Ascending aorta (tissue), 2 donors: Measurements from ENCODE around the gene THEM5. TPM values are rescaled to one million over a fixed set of nuclear protein-coding genes. Genes with fewer than 3 reads are reported as not detected.

Source experiments
- DNase-seq, 2 donors: peaks; one replicate each; pipeline ENCODE4 v3.0.0-alpha.2; 2019; ENCODE audit warnings: low spot score in 2 of 2
- H3K27ac ChIP-seq, 2 donors: fragments of 200-600 bp; sonication (generic); one replicate each; pipeline ENCODE4 v1.5.1; 2016 to 2017; ENCODE audit warnings: mild to moderate bottlenecking in 1 of 2
- H3K27me3 ChIP-seq: fragments of 200-600 bp; sonication (generic); one replicate; pipeline ENCODE4 v1.5.1; 2017
- H3K36me3 ChIP-seq, 2 donors: fragments of 200-600 bp; sonication (generic); one replicate each; pipeline ENCODE4 v1.5.1; 2016
- H3K4me1 ChIP-seq, 2 donors: fragments of 200-600 bp; sonication (generic); one replicate each; pipeline ENCODE4 v1.5.1; 2016 to 2017; ENCODE audit warnings: mild to moderate bottlenecking in 1 of 2
- H3K4me3 ChIP-seq, 2 donors: fragments of 200-600 bp; sonication (generic); one replicate each; pipeline ENCODE4 v1.5.1; 2016 to 2017; ENCODE audit warnings: mild to moderate bottlenecking in 1 of 2
- H3K9me3 ChIP-seq, 2 donors: fragments of 200-600 bp; sonication (generic); one replicate each; pipeline ENCODE4 v1.5.1; 2016
- intact Hi-C: fragments of 100-400 bp; cut with DNase I; formaldehyde crosslinking; loops from one replicate; pipeline ENCODE4 v1.15.1; 2023
- total RNA-seq: library from RNA; depleted of rRNA; stranded (reverse); fragments of >200 nt; gene quantifications from one replicate; pipeline ENCODE4 v1.1.0, GENCODE V29; 2016
- TF ChIP-seq, protein P1 (sequence below), 3 experiments: fragments of 200-600 bp in 2 of 3; fragments of 450-650 bp in 1 of 3; sonication (generic) in 2 of 3; IDR thresholded peaks; one replicate each; pipeline ENCODE4 v1.5.1; 2016 to 2019; ENCODE audit warnings: antibody characterized with exemption in 3 of 3, mild to moderate bottlenecking in 1 of 3, moderate library complexity in 1 of 3

The THEM5 gene
- total RNA-seq, 1 donor from 2014 or later = not detected

DNA sequence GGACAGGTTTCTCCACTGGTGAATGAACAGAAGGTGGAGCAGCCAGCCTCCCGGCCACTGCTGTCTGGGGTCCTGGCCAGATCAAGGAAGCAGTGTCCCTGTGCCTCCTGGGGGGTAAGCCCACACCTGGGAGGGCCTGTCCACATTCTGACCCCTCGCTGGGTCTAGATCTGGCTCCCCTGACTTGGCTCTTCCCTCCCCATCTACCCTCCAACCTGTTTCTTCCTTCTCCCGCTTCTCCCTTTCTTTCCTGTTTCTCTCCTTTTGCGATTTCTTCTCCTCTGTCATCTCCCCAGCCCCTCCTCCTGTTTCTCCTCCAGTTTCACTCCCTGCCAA, 22.3 kb downstream of the THEM5 start:
- TF ChIP-seq, protein P1, sequence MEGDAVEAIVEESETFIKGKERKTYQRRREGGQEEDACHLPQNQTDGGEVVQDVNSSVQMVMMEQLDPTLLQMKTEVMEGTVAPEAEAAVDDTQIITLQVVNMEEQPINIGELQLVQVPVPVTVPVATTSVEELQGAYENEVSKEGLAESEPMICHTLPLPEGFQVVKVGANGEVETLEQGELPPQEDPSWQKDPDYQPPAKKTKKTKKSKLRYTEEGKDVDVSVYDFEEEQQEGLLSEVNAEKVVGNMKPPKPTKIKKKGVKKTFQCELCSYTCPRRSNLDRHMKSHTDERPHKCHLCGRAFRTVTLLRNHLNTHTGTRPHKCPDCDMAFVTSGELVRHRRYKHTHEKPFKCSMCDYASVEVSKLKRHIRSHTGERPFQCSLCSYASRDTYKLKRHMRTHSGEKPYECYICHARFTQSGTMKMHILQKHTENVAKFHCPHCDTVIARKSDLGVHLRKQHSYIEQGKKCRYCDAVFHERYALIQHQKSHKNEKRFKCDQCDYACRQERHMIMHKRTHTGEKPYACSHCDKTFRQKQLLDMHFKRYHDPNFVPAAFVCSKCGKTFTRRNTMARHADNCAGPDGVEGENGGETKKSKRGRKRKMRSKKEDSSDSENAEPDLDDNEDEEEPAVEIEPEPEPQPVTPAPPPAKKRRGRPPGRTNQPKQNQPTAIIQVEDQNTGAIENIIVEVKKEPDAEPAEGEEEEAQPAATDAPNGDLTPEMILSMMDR (IDR thresholded peaks at IDR 0.05) = no peak
- intact Hi-C loops = no loop called here
- Histone ChIP-seq H3K9me3 (no peaks in the 10 kb centered on the region), H3K27me3 (no peaks in the 10 kb centered on the region), H3K36me3 (no peaks in the 10 kb centered on the region), H3K4me1 (no peaks in the 10 kb centered on the region), H3K4me3 (no peak overlapping the region), H3K27ac (no peak overlapping the region)
- DNase-seq = no peak

GRCh38 chr1:151830055-151830454, 23.5 kb downstream of the THEM5 start:
- TF ChIP-seq, protein P1 (IDR thresholded peaks at IDR 0.05) = no peak
- no peaks in the 10 kb centered on the region for H3K36me3 ChIP-seq
- no peaks in the 10 kb centered on the region for H3K4me1 ChIP-seq
- no peak overlapping the region for H3K27ac ChIP-seq
- no peak overlapping the region for H3K4me3 ChIP-seq
- intact Hi-C loops = no loop called here
- no peaks in the 10 kb centered on the region for H3K9me3 ChIP-seq
- DNase-seq = no peak
- H3K27me3 ChIP-seq = no peaks in the 10 kb centered on the region

- Histone ChIP-seq H3K36me3 (no peaks in the 10 kb centered on the region), H3K4me3 (no peak overlapping the region), H3K9me3 (no peaks in the 10 kb centered on the region), H3K27me3 (no peaks in the 10 kb centered on the region), H3K4me1 (no peaks in the 10 kb centered on the region), H3K27ac (no peak overlapping the region)
- DNase-seq = no peak
- TF ChIP-seq, protein P1 (IDR thresholded peaks at IDR 0.05) = no peak
- intact Hi-C loops = no loop called here
These were observed 24.0 kb downstream of the THEM5 start for GRCh38 chr1:151829352-151830046.

DNA sequence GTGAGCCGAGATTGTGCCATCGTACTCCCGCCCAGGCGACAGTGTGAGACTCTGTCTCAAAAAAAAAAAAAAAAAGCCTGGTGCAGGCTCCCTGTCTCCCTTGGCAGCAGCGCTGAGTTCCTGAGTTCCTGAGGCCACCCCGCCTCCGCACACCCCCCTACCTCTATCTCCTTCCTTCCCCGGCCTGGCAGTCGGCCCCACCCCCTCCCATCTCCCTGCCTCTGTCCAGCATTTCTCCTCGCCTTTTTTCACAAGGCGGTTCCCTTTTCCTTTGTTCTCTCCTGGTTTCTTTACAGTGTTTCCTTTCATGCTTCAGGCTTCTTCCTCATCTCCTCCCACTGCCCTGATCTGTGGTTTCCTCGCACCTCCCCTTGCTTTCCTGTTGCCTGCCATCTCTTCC, 24.6 kb downstream of the THEM5 start:
- no peak overlapping the region for H3K4me3 ChIP-seq
- intact Hi-C loops = no loop called here
- no peak overlapping the region for H3K27ac ChIP-seq
- no peaks in the 10 kb centered on the region for H3K36me3 ChIP-seq
- no peak for DNase-seq
- TF ChIP-seq, protein P1 (IDR thresholded peaks at IDR 0.05) = no peak
- no peaks in the 10 kb centered on the region for H3K9me3 ChIP-seq
- no peaks in the 10 kb centered on the region for H3K27me3 ChIP-seq
- H3K4me1 ChIP-seq = no peaks in the 10 kb centered on the region

DNA sequence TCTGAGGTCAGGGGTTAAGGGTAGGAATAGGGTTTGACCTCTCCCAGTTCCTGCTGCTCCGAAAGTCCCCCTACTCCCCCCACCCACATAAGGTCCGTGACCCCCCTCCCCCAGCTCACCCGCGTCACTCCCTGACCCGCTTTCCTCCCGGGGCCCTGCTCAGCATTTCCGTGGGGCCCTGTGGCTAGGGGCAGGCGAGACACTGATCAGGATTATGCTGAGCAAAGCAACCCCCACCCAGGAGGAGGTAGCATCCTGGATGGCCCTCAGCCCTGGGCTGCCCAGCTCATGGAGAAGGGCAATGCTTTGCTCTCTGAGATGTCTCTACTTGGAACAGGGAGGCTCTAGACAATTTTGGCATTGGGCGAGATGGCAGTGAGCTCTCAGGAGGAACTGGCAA, 25.7 kb downstream of the THEM5 start:
- Histone ChIP-seq H3K4me3 (no peak overlapping the region), H3K36me3 (no peaks in the 10 kb centered on the region), H3K9me3 (no peaks in the 10 kb centered on the region), H3K27me3 (no peaks in the 10 kb centered on the region), H3K27ac (no peak overlapping the region), H3K4me1 (no peaks in the 10 kb centered on the region)
- intact Hi-C loops = no loop called here
- DNase-seq = no peak
- TF ChIP-seq, protein P1 (IDR thresholded peaks at IDR 0.05) = no peak
